A673 (cell line): Measurements from ENCODE around the gene COPS9.

Source experiments
- EZH2 ChIP-seq: fragments of 200-600 bp; sonication (generic); IDR thresholded peaks from 2 replicates; pipeline ENCODE4 v1.6.1; 2017; ENCODE audit warnings: borderline replicate concordance, low read depth, mild to moderate bottlenecking, mixed read lengths, antibody characterized with exemption, low read length; ENCODE audit not compliant: poor library complexity, severe bottlenecking
- TF ChIP-seq, protein P1 (sequence below): fragments of 300-800, 200-600 bp; sonication (generic); conservative IDR thresholded peaks from 2 replicates; pipeline ENCODE4 v1.5.1; 2017; ENCODE audit warnings: low read depth, mild to moderate bottlenecking, antibody characterized with exemption, low read length, moderate library complexity, mixed read lengths

GRCh38 chr2:240142859-240143258 is 6.8 kb upstream of the COPS9 start:
- no peak for TF ChIP-seq EZH2
- TF ChIP-seq, protein P1, sequence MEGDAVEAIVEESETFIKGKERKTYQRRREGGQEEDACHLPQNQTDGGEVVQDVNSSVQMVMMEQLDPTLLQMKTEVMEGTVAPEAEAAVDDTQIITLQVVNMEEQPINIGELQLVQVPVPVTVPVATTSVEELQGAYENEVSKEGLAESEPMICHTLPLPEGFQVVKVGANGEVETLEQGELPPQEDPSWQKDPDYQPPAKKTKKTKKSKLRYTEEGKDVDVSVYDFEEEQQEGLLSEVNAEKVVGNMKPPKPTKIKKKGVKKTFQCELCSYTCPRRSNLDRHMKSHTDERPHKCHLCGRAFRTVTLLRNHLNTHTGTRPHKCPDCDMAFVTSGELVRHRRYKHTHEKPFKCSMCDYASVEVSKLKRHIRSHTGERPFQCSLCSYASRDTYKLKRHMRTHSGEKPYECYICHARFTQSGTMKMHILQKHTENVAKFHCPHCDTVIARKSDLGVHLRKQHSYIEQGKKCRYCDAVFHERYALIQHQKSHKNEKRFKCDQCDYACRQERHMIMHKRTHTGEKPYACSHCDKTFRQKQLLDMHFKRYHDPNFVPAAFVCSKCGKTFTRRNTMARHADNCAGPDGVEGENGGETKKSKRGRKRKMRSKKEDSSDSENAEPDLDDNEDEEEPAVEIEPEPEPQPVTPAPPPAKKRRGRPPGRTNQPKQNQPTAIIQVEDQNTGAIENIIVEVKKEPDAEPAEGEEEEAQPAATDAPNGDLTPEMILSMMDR, result no peak
